HepG2 (cell line): ENCODE measurements around the gene CXXC5. TPM values are rescaled to one million over a fixed set of nuclear protein-coding genes. Genes with fewer than 3 reads are reported as not detected.

Experiments
- ARNT2 ChIP-seq: sonication (generic); formaldehyde crosslinking; IDR thresholded peaks from 2 replicates; pipeline ENCODE4 v1.8.0; 2022; ENCODE audit warnings: mild to moderate bottlenecking, low read depth, missing genetic modification reagents, moderate library complexity
- MTA1 ChIP-seq: sonication (generic); formaldehyde crosslinking; IDR thresholded peaks from 2 replicates; pipeline ENCODE4 v1.4.0; 2020; ENCODE audit warnings: missing genetic modification reagents, mild to moderate bottlenecking, borderline replicate concordance
- NCOA2 ChIP-seq: sonication (generic); formaldehyde crosslinking; IDR thresholded peaks from 2 replicates; pipeline ENCODE4 v1.8.0; 2022; ENCODE audit warnings: inconsistent platforms
- NFE2 ChIP-seq: sonication (generic); formaldehyde crosslinking; IDR thresholded peaks from 2 replicates; pipeline ENCODE4 v1.4.0; 2020; ENCODE audit warnings: missing genetic modification reagents
- PITX1 ChIP-seq: sonication (generic); formaldehyde crosslinking; IDR thresholded peaks from 2 replicates; pipeline ENCODE4 v1.5.1; 2020; ENCODE audit warnings: mild to moderate bottlenecking, missing genetic modification reagents
- SALL2 ChIP-seq: sonication (generic); formaldehyde crosslinking; IDR thresholded peaks from 2 replicates; pipeline ENCODE4 v1.8.1; 2023; ENCODE audit warnings: mild to moderate bottlenecking, missing genetic modification reagents, inconsistent platforms
- SCMH1 ChIP-seq: sonication (generic); formaldehyde crosslinking; IDR thresholded peaks from 2 replicates; pipeline ENCODE4 v1.9.0; 2021; ENCODE audit warnings: missing genetic modification reagents, mild to moderate bottlenecking, borderline replicate concordance
- SKI ChIP-seq: fragments of 450-650 bp; IDR thresholded peaks from one replicate; pipeline ENCODE4 v1.6.1; 2018; ENCODE audit warnings: mild to moderate bottlenecking; ENCODE audit not compliant: partially characterized antibody
- SMC3 ChIP-seq: IDR thresholded peaks from 2 replicates; pipeline ENCODE4 v1.6.1; 2011; ENCODE audit warnings: low read length, improper control_type of control experiment
- SMYD3 ChIP-seq: sonication (generic); formaldehyde crosslinking; IDR thresholded peaks from 2 replicates; pipeline ENCODE4 v1.8.1; 2023; ENCODE audit warnings: mild to moderate bottlenecking, missing genetic modification reagents
- SOX6 ChIP-seq, 2 experiments: fragments of 450-650 bp in 1 of 2; sonication (generic) in 1 of 2; formaldehyde crosslinking in 1 of 2; IDR thresholded peaks; 2 replicates each; pipeline versions ENCODE4 v1.4.0 to v1.6.1; 2017 to 2020; ENCODE audit warnings: antibody characterized with exemption in 1 of 2, mild to moderate bottlenecking in 1 of 2, missing genetic modification reagents in 1 of 2
- TMF1 ChIP-seq: sonication (generic); formaldehyde crosslinking; IDR thresholded peaks from 2 replicates; pipeline ENCODE4 v1.8.1; 2022; ENCODE audit warnings: low read depth, missing genetic modification reagents
- ZNF160 ChIP-seq: sonication (generic); formaldehyde crosslinking; IDR thresholded peaks from 2 replicates; pipeline ENCODE4 v1.8.0; 2022; ENCODE audit warnings: mild to moderate bottlenecking, inconsistent platforms, missing genetic modification reagents
- ZNF256 ChIP-seq: sonication (generic); formaldehyde crosslinking; conservative IDR thresholded peaks from 2 replicates; pipeline ENCODE4 v1.4.0; 2020; ENCODE audit warnings: missing genetic modification reagents
- ZNF280D ChIP-seq: sonication (generic); formaldehyde crosslinking; IDR thresholded peaks from 2 replicates; pipeline ENCODE4 v1.5.1; 2020; ENCODE audit warnings: mild to moderate bottlenecking, missing genetic modification reagents
- ZNF383 ChIP-seq: sonication (generic); formaldehyde crosslinking; IDR thresholded peaks from 2 replicates; pipeline ENCODE4 v1.4.0; 2020; ENCODE audit warnings: missing genetic modification reagents, mild to moderate bottlenecking, borderline replicate concordance
- ZNF816 ChIP-seq: sonication (generic); formaldehyde crosslinking; IDR thresholded peaks from 2 replicates; pipeline ENCODE4 v1.8.0; 2022; ENCODE audit warnings: missing genetic modification reagents, mild to moderate bottlenecking, borderline replicate concordance
- polyA plus RNA-seq, 8 experiments: library from polyadenylated mRNA; depleted of rRNA in 3 of 8; stranded (reverse) in 7 of 8; unstranded in 1 of 8; fragments of >200 nt; fragmentation: Illumina TruSeq in 4 of 8; extraction: Trizol in 4 of 8; gene quantifications; 2 replicates each; pipeline versions ENCODE4 v1.2.1 to v1.2.3, GENCODE V29; 2011 to 2016; ENCODE audit warnings: low read depth in 4 of 8, missing spikeins in 1 of 8, mixed read lengths in 1 of 8; ENCODE audit not compliant: insufficient read depth in 1 of 8
- total RNA-seq, 5 experiments: library from RNA; depleted of rRNA; stranded (reverse); fragments of >200 nt; fragmentation: Illumina TruSeq; extraction: Trizol; gene quantifications; 2 replicates each; pipeline ENCODE4 v1.2.3, GENCODE V29; 2016; ENCODE audit warnings: low read depth in 1 of 5
- TF ChIP-seq, protein P1 (sequence below): sonication (generic); formaldehyde crosslinking; IDR thresholded peaks from 2 replicates; pipeline ENCODE4 v1.5.1; 2020; ENCODE audit warnings: mild to moderate bottlenecking, missing genetic modification reagents, moderate library complexity
- TF ChIP-seq, protein P2 (sequence below): sonication (generic); formaldehyde crosslinking; IDR thresholded peaks from 2 replicates; pipeline ENCODE4 v1.4.0; 2020; ENCODE audit warnings: missing genetic modification reagents, borderline replicate concordance
- TF ChIP-seq, protein P3 (sequence below): IDR thresholded peaks from 2 replicates; pipeline ENCODE4 v1.6.1; 2016; ENCODE audit warnings: missing genetic modification reagents, missing compliant biosample characterization
- TF ChIP-seq, protein P4 (sequence below): sonication (generic); formaldehyde crosslinking; IDR thresholded peaks from 2 replicates; pipeline ENCODE4 v1.5.1; 2020; ENCODE audit warnings: missing genetic modification reagents, mild to moderate bottlenecking, borderline replicate concordance

CXXC5 gene
- total and polyA plus RNA-seq, 2 of the 13 experiments (the other 11 are each of a cell fraction or from before 2014, with no cell fraction given), result 32.3 to 33.0 TPM

DNA sequence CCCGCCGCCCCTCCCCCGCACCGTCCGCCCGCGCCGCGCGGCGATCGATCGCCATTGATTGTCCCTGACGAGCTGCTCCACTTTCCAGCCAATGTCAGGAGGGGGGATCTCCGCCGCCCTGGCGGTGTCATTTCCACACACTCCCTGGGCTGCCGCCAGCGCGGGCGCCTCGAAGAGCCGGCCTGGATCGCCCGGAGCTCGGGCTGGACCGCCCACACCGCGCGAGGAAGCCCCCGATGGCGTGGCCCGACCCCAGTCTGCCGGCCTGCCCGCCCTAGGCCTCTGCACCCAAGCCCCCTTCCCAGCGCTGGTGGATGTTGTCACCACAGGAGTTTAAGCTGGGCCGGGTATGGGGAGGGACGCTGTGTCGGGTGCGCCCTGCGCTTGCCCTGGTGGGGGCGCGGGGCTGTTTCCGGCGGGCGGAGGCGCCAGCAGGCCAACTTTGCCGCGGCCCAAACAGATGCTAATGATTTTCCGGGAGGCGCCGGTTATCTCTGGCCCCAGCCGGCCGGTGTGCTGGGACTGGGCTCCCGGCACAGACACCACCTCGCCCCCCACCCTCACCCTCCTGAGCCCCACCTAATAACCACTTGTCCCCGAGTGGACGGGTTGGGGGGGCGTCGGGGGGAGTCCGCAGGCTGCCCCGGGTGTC, 10.6 kb upstream of the CXXC5 start (continued):
- TF ChIP-seq, protein P1, sequence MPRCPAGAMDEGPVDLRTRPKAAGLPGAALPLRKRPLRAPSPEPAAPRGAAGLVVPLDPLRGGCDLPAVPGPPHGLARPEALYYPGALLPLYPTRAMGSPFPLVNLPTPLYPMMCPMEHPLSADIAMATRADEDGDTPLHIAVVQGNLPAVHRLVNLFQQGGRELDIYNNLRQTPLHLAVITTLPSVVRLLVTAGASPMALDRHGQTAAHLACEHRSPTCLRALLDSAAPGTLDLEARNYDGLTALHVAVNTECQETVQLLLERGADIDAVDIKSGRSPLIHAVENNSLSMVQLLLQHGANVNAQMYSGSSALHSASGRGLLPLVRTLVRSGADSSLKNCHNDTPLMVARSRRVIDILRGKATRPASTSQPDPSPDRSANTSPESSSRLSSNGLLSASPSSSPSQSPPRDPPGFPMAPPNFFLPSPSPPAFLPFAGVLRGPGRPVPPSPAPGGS (CRISPR knock-in tag), result peak; percentile 79; the same call in 1 of the 2 replicates
- peak; percentile 89 for TF ChIP-seq MTA1 (CRISPR knock-in tag)
- peak; percentile 87; the same call in 1 of the 2 replicates for TF ChIP-seq TMF1 (CRISPR knock-in tag)
- no peak; the same call in 1 of the 2 replicates for TF ChIP-seq ZNF280D (CRISPR knock-in tag)
- TF ChIP-seq NFE2 (CRISPR knock-in tag), result no peak
- no peak for TF ChIP-seq ZNF816 (CRISPR knock-in tag)
- peak; percentile 67 for TF ChIP-seq NCOA2 (CRISPR knock-in tag)
- TF ChIP-seq SMC3, result no peak
- TF ChIP-seq ZNF256 (CRISPR knock-in tag), result no peak
- TF ChIP-seq PITX1 (CRISPR knock-in tag), result peak; percentile 43
- TF ChIP-seq, protein P2, sequence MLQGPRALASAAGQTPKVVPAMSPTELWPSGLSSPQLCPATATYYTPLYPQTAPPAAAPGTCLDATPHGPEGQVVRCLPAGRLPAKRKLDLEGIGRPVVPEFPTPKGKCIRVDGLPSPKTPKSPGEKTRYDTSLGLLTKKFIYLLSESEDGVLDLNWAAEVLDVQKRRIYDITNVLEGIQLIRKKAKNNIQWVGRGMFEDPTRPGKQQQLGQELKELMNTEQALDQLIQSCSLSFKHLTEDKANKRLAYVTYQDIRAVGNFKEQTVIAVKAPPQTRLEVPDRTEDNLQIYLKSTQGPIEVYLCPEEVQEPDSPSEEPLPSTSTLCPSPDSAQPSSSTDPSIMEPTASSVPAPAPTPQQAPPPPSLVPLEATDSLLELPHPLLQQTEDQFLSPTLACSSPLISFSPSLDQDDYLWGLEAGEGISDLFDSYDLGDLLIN (CRISPR knock-in tag), result no peak
- TF ChIP-seq, protein P3, sequence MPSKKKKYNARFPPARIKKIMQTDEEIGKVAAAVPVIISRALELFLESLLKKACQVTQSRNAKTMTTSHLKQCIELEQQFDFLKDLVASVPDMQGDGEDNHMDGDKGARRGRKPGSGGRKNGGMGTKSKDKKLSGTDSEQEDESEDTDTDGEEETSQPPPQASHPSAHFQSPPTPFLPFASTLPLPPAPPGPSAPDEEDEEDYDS (CRISPR knock-in tag), result peak; percentile 17; the same call in 1 of the 2 replicates
- TF ChIP-seq ZNF160, result 0 out of 2 replicates have a peak, but pooled peaks have one; percentile 54
- TF ChIP-seq ARNT2 (CRISPR knock-in tag), result peak; percentile 65
- TF ChIP-seq SCMH1 (CRISPR knock-in tag), result no peak
- TF ChIP-seq, protein P4, sequence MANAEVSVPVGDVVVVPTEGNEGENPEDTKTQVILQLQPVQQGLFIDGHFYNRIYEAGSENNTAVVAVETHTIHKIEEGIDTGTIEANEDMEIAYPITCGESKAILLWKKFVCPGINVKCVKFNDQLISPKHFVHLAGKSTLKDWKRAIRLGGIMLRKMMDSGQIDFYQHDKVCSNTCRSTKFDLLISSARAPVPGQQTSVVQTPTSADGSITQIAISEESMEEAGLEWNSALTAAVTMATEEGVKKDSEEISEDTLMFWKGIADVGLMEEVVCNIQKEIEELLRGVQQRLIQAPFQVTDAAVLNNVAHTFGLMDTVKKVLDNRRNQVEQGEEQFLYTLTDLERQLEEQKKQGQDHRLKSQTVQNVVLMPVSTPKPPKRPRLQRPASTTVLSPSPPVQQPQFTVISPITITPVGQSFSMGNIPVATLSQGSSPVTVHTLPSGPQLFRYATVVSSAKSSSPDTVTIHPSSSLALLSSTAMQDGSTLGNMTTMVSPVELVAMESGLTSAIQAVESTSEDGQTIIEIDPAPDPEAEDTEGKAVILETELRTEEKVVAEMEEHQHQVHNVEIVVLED (CRISPR knock-in tag), result peak; percentile 76; the same call in 1 of the 2 replicates
- no peak for TF ChIP-seq ZNF383 (CRISPR knock-in tag)
- TF ChIP-seq SALL2 (CRISPR knock-in tag), result peak; percentile 93
- TF ChIP-seq SOX6 (IDR thresholded peaks at IDR 0.05), result no peak
- peak; percentile 79 for TF ChIP-seq SOX6 (CRISPR knock-in tag; IDR thresholded peaks at IDR 0.05)
- TF ChIP-seq SKI, result peak; percentile 95
- 0 out of 2 replicates have a peak, but pooled peaks have one; percentile 46 for TF ChIP-seq SMYD3 (CRISPR knock-in tag)
